Activated CD4-positive, alpha-beta T cell treated with anti-CD3 and anti-CD28 coated beads, Interleukin-2, amount 50 U/mL, for 1 hour (primary cell): Measurements from ENCODE around the gene HYDIN.

Source experiments
- DNase-seq: peaks from one replicate; pipeline ENCODE4 v3.0.0-alpha.2; 2020

HYDIN gene

GRCh38 chr16:70784692-70785555 lies 445.6 kb downstream of the HYDIN start:
- no peak for DNase-seq

GRCh38 chr16:70782237-70782636 lies 448.3 kb downstream of the HYDIN start:
- DNase-seq: no peak

- DNase-seq: no peak
Observed at GRCh38 chr16:70781800-70782199, 448.7 kb downstream of the HYDIN start.

GRCh38 chr16:70780546-70780945 lies 450.0 kb downstream of the HYDIN start:
- DNase-seq: no peak

GRCh38 chr16:70779361-70779760 lies 451.2 kb downstream of the HYDIN start:
- DNase-seq: no peak

- no peak for DNase-seq
Observed at GRCh38 chr16:70778901-70779309, 451.6 kb downstream of the HYDIN start.

GRCh38 chr16:70777973-70778406 lies 452.5 kb downstream of the HYDIN start:
- DNase-seq: no peak

GRCh38 chr16:70777496-70777895 lies 453.0 kb downstream of the HYDIN start:
- no peak for DNase-seq

- DNase-seq: no peak
Observed at GRCh38 chr16:70775399-70775798, 455.1 kb downstream of the HYDIN start.

GRCh38 chr16:70774261-70774660 lies 456.3 kb downstream of the HYDIN start:
- no peak for DNase-seq

- DNase-seq: no peak
Observed at GRCh38 chr16:70772493-70772892, 458.0 kb downstream of the HYDIN start.

GRCh38 chr16:70770626-70771552 lies 459.6 kb downstream of the HYDIN start:
- peak; percentile 49 for DNase-seq

GRCh38 chr16:70770291-70770625 lies 460.3 kb downstream of the HYDIN start:
- DNase-seq: no peak

- no peak for DNase-seq
Observed at GRCh38 chr16:70769761-70770160, 460.8 kb downstream of the HYDIN start.

- DNase-seq: no peak
Observed at GRCh38 chr16:70769131-70769530, 461.4 kb downstream of the HYDIN start.

- DNase-seq: no peak
Observed at GRCh38 chr16:70768203-70768580, 462.3 kb downstream of the HYDIN start.

GRCh38 chr16:70767377-70768202 lies 462.9 kb downstream of the HYDIN start:
- DNase-seq: no peak

- no peak for DNase-seq
Observed at GRCh38 chr16:70766658-70767057, 463.9 kb downstream of the HYDIN start.

GRCh38 chr16:70766176-70766575 lies 464.3 kb downstream of the HYDIN start:
- DNase-seq: no peak

- no peak for DNase-seq
Observed at GRCh38 chr16:70765491-70765890, 465.0 kb downstream of the HYDIN start.

- no peak for DNase-seq
Observed at GRCh38 chr16:70764632-70765031, 465.9 kb downstream of the HYDIN start.

- no peak for DNase-seq
Observed at GRCh38 chr16:70760221-70760620, 470.3 kb downstream of the HYDIN start.

GRCh38 chr16:70759666-70760065 lies 470.9 kb downstream of the HYDIN start:
- DNase-seq: no peak
